Endothelial cell of umbilical vein (primary cell): Measurements from ENCODE around the gene SMAP1. TPM values are rescaled to one million over a fixed set of nuclear protein-coding genes. Genes with fewer than 3 reads are reported as not detected.

Source experiments
- BruUV-seq: library from RNA; stranded (reverse); fragments of 400-500 nt; replicated peaks from 2 replicates; lab custom pipeline; 2021; lab: Mats Ljungman, UMichigan
- CTCF ChIA-PET: fragments of 300-600, 350-600 bp; sonication (Branson Sonifier 250); formaldehyde crosslinking; loops from one replicate; lab custom pipeline; 2021; ENCODE audit warnings: antibody characterized with exemption, inconsistent platforms; lab: Charles Lee
- POLR2A ChIA-PET: fragments of 300-600, 350-600 bp; sonication (Branson Sonifier 250); formaldehyde crosslinking; loops from one replicate; lab custom pipeline; 2021; ENCODE audit warnings: antibody characterized with exemption, inconsistent platforms; lab: Charles Lee
- DNase-seq: peaks from one replicate; pipeline ENCODE4 v3.0.0-alpha.2; 2011; ENCODE audit warnings: low read depth, low spot score
- FAIRE-seq: peaks from 2 replicates; lab custom pipeline; 2011; peaks lifted over from hg19 to GRCh38; lab: Jason Lieb, UNC
- H2AFZ ChIP-seq: 2 replicates; pipeline ENCODE4 v1.6.0; 2012; ENCODE audit warnings: low read depth, low read length, control low read depth, inconsistent platforms
- H3K27ac ChIP-seq: 2 replicates; pipeline ENCODE4 v1.5.1; 2011; ENCODE audit warnings: low read depth, mild to moderate bottlenecking, control low read depth, low read length, moderate library complexity; ENCODE audit not compliant: insufficient read depth
- H3K27me3 ChIP-seq, 2 experiments: 2 replicates each; pipeline versions ENCODE4 v1.6.0 to v1.6.1; 2011; ENCODE audit warnings: low read length in 2 of 2, mixed read lengths in 1 of 2; ENCODE audit not compliant: control insufficient read depth in 2 of 2, insufficient read depth in 2 of 2
- H3K36me3 ChIP-seq, 2 experiments: 2 replicates in 1 of 2; 3 replicates in 1 of 2; pipeline ENCODE4 v1.5.1; 2011; ENCODE audit warnings: low read length in 2 of 2, mild to moderate bottlenecking in 1 of 2, moderate library complexity in 1 of 2; ENCODE audit not compliant: control insufficient read depth in 2 of 2, insufficient read depth in 2 of 2; ENCODE audit errors: extremely low read depth in 1 of 2
- H3K4me1 ChIP-seq: 3 replicates; pipeline ENCODE4 v1.5.1; 2011; ENCODE audit warnings: mild to moderate bottlenecking, low read length; ENCODE audit not compliant: control insufficient read depth, insufficient read depth; ENCODE audit errors: extremely low read depth
- H3K4me2 ChIP-seq: 2 replicates; pipeline ENCODE4 v1.6.1; 2011; ENCODE audit warnings: low read length, control low read depth, mixed read lengths; ENCODE audit not compliant: insufficient read depth
- H3K4me3 ChIP-seq, 3 experiments: fragments of 200-600 bp in 1 of 3; sonication (generic), shearing (Covaris generic) in 1 of 3; replicated peaks in 1 of 3; 2 replicates each; pipeline ENCODE4 v1.5.1; 2011 to 2016; ENCODE audit warnings: control low read depth in 3 of 3, low read length in 3 of 3, mild to moderate bottlenecking in 2 of 3, inconsistent platforms in 1 of 3, low read depth in 1 of 3, moderate library complexity in 1 of 3; ENCODE audit not compliant: insufficient read depth in 1 of 3
- H3K79me2 ChIP-seq: 2 replicates; pipeline ENCODE4 v1.6.0; 2012; ENCODE audit warnings: low read length, inconsistent platforms; ENCODE audit not compliant: control insufficient read depth, insufficient read depth
- H3K9ac ChIP-seq: replicated peaks from 2 replicates; pipeline ENCODE3; 2011; ENCODE audit warnings: low read length, control low read depth; ENCODE audit not compliant: insufficient read depth; ENCODE audit errors: extremely low read depth
- H3K9me1 ChIP-seq: replicated peaks from 3 replicates; pipeline ENCODE4 v1.6.0; 2011; ENCODE audit warnings: mild to moderate bottlenecking, low read length; ENCODE audit not compliant: control insufficient read depth, insufficient read depth; ENCODE audit errors: extremely low read depth
- H3K9me3 ChIP-seq: replicated peaks from 2 replicates; pipeline ENCODE4 v1.5.1; 2012; ENCODE audit warnings: low read length, inconsistent platforms; ENCODE audit not compliant: control insufficient read depth, insufficient read depth
- H4K20me1 ChIP-seq: replicated peaks from 2 replicates; pipeline ENCODE3; 2011; ENCODE audit warnings: mild to moderate bottlenecking, low read length; ENCODE audit not compliant: control insufficient read depth, insufficient read depth; ENCODE audit errors: extremely low read depth
- JUN ChIP-seq: IDR thresholded peaks from 2 replicates; pipeline ENCODE4 v1.6.1; 2011; ENCODE audit warnings: borderline replicate concordance, low read depth; ENCODE audit not compliant: insufficient read length, insufficient read depth
- POLR2A ChIP-seq: IDR thresholded peaks from 2 replicates; pipeline ENCODE4 v1.6.1; 2012; ENCODE audit warnings: low read depth, mild to moderate bottlenecking, control low read depth, low read length
- POLR2AphosphoS5 ChIP-seq: IDR thresholded peaks from 2 replicates; pipeline ENCODE4 v1.6.1; 2012; ENCODE audit warnings: low read depth, mild to moderate bottlenecking, control low read depth, low read length, moderate library complexity; ENCODE audit not compliant: insufficient read depth
- dilution Hi-C: fragments of 300-500 bp; cut with MboI; formaldehyde crosslinking; loops from one replicate; pipeline ENCODE4 v1.15.0; 2019; ENCODE audit warnings: low sequenced_read_pairs; ENCODE audit not compliant: extremely low pct_ligation_motif_present
- intact Hi-C: fragments of 100-400 bp; cut with micrococcal nuclease; formaldehyde crosslinking; loops from one replicate; pipeline ENCODE4 v1.10.0; 2022
- polyA plus RNA-seq, 4 experiments: library from polyadenylated mRNA; depleted of rRNA in 3 of 4; stranded (reverse) in 3 of 4; unstranded in 1 of 4; fragments of >200 nt; gene quantifications; 2 replicates each; pipeline versions ENCODE4 v1.2.1 to v1.2.3, GENCODE V29; 2011 to 2012; ENCODE audit warnings: missing spikeins in 1 of 4
- total RNA-seq: library from RNA; stranded (reverse); gene quantifications from 2 replicates; pipeline ENCODE4 v1.2.3, GENCODE V29; 2021
- TF ChIP-seq, protein P1 (sequence below), 2 donors: IDR thresholded peaks; 1 replicate in 1 of 2; 2 replicates in 1 of 2; pipeline ENCODE4 v1.5.1; 2011; ENCODE audit warnings: low read length in 2 of 2, mild to moderate bottlenecking in 2 of 2, moderate library complexity in 2 of 2, control low read depth in 1 of 2, inconsistent platforms in 1 of 2, low read depth in 1 of 2; ENCODE audit not compliant: insufficient read depth in 1 of 2; ENCODE audit errors: extremely low read depth in 1 of 2

Gene SMAP1
- total and polyA plus RNA-seq, 2 donors (not counting 3 experiments of a cell fraction or from before 2014, with no cell fraction given) = 14.6 to 24.6 TPM

DNA sequence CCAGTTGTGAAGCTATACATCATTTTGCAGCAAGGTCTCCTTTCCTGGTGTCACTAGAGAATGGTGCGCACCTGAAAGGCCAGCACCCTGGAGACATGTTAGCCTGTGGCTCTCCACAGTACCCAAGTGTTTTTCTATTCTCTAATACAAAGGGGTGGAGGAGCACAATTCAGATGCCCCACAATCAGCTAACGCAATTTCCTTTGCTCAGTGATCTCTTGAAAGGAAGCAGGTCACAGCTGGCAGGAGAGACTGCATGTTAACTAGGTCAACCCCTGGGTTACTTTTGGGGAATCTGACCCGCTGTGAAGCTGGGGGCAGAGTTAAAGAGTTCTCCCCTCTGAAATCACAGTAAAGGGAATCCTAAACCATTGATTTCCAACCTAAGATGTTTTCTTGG, 196.7 kb downstream of the SMAP1 start:
- no peak for TF ChIP-seq POLR2AphosphoS5
- TF ChIP-seq, protein P1, sequence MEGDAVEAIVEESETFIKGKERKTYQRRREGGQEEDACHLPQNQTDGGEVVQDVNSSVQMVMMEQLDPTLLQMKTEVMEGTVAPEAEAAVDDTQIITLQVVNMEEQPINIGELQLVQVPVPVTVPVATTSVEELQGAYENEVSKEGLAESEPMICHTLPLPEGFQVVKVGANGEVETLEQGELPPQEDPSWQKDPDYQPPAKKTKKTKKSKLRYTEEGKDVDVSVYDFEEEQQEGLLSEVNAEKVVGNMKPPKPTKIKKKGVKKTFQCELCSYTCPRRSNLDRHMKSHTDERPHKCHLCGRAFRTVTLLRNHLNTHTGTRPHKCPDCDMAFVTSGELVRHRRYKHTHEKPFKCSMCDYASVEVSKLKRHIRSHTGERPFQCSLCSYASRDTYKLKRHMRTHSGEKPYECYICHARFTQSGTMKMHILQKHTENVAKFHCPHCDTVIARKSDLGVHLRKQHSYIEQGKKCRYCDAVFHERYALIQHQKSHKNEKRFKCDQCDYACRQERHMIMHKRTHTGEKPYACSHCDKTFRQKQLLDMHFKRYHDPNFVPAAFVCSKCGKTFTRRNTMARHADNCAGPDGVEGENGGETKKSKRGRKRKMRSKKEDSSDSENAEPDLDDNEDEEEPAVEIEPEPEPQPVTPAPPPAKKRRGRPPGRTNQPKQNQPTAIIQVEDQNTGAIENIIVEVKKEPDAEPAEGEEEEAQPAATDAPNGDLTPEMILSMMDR (IDR thresholded peaks at IDR 0.05; ENCODE audit: extremely low read depth in 1 of 2, insufficient read depth in 1 of 2, low read depth in 1 of 2, low read length in 2 of 2) = no peak
- TF ChIP-seq POLR2A = no peak
- Histone ChIP-seq H3K4me2 (no peak overlapping the region), H3K9me1 (no peaks in the 10 kb centered on the region), H3K9me3 (no peaks in the 10 kb centered on the region), H3K27ac (no peak overlapping the region), H4K20me1 (no peaks in the 10 kb centered on the region), H3K4me1 (no peaks in the 10 kb centered on the region), H2AFZ (no peak overlapping the region), H3K9ac (no peak overlapping the region), H3K4me3 (no peak overlapping the region), H3K36me3 (no peaks in the 10 kb centered on the region), H3K79me2 (no peaks in the 10 kb centered on the region), H3K27me3 (peaks cover 0 to 3% of the 10 kb centered on the region in 2 experiments)
- no TSS peak for BruUV-seq
- intact Hi-C loops (no loop called here), dilution Hi-C loops (no loop called here)
- ChIA-PET CTCF (interaction anchor here (2.5 kb wide), 1 partner anchor 20 kb away, joined by 6 read pairs; no protein-coding TSS in a partner anchor), POLR2A (no interaction called here)
- DNase-seq = no peak
- FAIRE-seq = no peak

DNA sequence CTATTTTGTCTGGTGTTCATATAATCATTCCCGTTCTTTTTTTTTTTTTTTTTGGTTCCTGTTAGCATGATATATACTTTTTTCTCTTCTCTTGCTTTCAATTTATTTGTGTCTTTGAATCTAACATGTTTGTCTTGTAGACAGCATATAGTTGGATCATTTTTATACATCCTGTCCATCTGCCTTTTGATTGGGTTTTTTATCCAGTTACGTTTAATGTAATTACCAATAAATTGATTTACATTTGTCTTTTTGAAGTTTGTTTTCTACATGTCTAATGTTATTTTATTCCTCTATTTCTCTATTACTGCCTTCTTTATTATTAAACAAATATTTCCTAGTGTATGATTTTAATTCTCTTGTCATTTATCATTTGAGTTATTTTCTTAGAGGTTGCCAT, 204.8 kb downstream of the SMAP1 start:
- peaks cover 3 to 4% of the 10 kb centered on the region in 2 experiments for H3K27me3 ChIP-seq
- H3K4me1 ChIP-seq = no peaks in the 10 kb centered on the region
- H3K36me3 ChIP-seq = no peaks in the 10 kb centered on the region
- dilution Hi-C loops (no loop called here), intact Hi-C loops (no loop called here)
- no peaks in the 10 kb centered on the region for H3K79me2 ChIP-seq
- CTCF ChIA-PET = no interaction called here
- DNase-seq = no peak
- no peaks in the 10 kb centered on the region for H3K9me3 ChIP-seq
- no peak overlapping the region for H3K27ac ChIP-seq
- H3K4me2 ChIP-seq = no peak overlapping the region
- BruUV-seq = no TSS peak
- TF ChIP-seq POLR2AphosphoS5 (no peak), POLR2A (no peak), JUN (no peak)
- TF ChIP-seq, protein P1 (IDR thresholded peaks at IDR 0.05; ENCODE audit: extremely low read depth in 1 of 2, insufficient read depth in 1 of 2, low read depth in 1 of 2, low read length in 2 of 2) = no peak
- H3K9me1 ChIP-seq = no peaks in the 10 kb centered on the region
- no peak for FAIRE-seq
- H4K20me1 ChIP-seq = no peaks in the 10 kb centered on the region
- H2AFZ ChIP-seq = no peak overlapping the region
- no peak overlapping the region for H3K9ac ChIP-seq
- H3K4me3 ChIP-seq = no peak overlapping the region
- POLR2A ChIA-PET = no interaction called here
